H1 (cell line): ENCODE results near the gene HSPA6. TPM values are rescaled to one million over a fixed set of nuclear protein-coding genes. Genes with fewer than 3 reads are reported as not detected.

Experiments used
- CTCF ChIA-PET: fragments of 300-600 bp; sonication (Branson Sonifier 250); formaldehyde crosslinking; loops from one replicate; lab custom pipeline; 2021; ENCODE audit not compliant: partially characterized antibody; lab: Charles Lee
- POLR2A ChIA-PET: fragments of 300-600 bp; sonication (Branson Sonifier 250); formaldehyde crosslinking; loops from one replicate; lab custom pipeline; 2021; ENCODE audit warnings: inconsistent platforms; ENCODE audit not compliant: partially characterized antibody; lab: Charles Lee
- DNase-seq, 2 experiments: peaks; one replicate each; pipeline versions ENCODE4 v3.0.0 to v3.0.0-alpha.2; 2010 to 2022; ENCODE audit warnings: low spot score in 2 of 2, low read depth in 1 of 2, mixed read lengths in 1 of 2
- FAIRE-seq: peaks from 2 replicates; lab custom pipeline; 2011; peaks lifted over from hg19 to GRCh38; lab: Jason Lieb, UNC
- H2AFZ ChIP-seq: 2 replicates; pipeline ENCODE4 v1.8.1; 2012; ENCODE audit warnings: low read length, inconsistent platforms
- H2AK5ac ChIP-seq: 2 replicates; pipeline ENCODE4 v1.6.1; 2013; ENCODE audit warnings: low read depth, low read length
- H2BK120ac ChIP-seq: replicated peaks from 2 replicates; pipeline ENCODE3; 2013; ENCODE audit warnings: low read depth, low read length, inconsistent platforms
- H2BK12ac ChIP-seq: 2 replicates; pipeline ENCODE4 v1.6.1; 2013; ENCODE audit warnings: low read depth, low read length
- H2BK15ac ChIP-seq: 2 replicates; pipeline ENCODE4 v1.6.1; 2013; ENCODE audit warnings: low read length
- H2BK20ac ChIP-seq: 2 replicates; pipeline ENCODE4 v1.6.1; 2013; ENCODE audit warnings: low read length
- H2BK5ac ChIP-seq: 2 replicates; pipeline ENCODE4 v1.6.1; 2013; ENCODE audit warnings: low read depth, low read length
- H3K14ac ChIP-seq: 2 replicates; pipeline ENCODE4 v1.6.1; 2013; ENCODE audit warnings: inconsistent platforms; ENCODE audit not compliant: insufficient read length
- H3K18ac ChIP-seq: 2 replicates; pipeline ENCODE4 v1.6.1; 2013; ENCODE audit warnings: low read length; ENCODE audit errors: extremely low read depth
- H3K23ac ChIP-seq: 2 replicates; pipeline ENCODE4 v1.6.1; 2013; ENCODE audit warnings: inconsistent platforms; ENCODE audit not compliant: insufficient read length
- H3K23me2 ChIP-seq: 2 replicates; pipeline ENCODE4 v1.6.1; 2013; ENCODE audit warnings: low read depth, low read length
- H3K27ac ChIP-seq: 2 replicates; pipeline ENCODE4 v1.6.1; 2011; ENCODE audit warnings: low read depth, low read length, inconsistent platforms
- H3K27me3 ChIP-seq, 4 experiments: replicated peaks in 1 of 4; 1 replicate in 1 of 4; 2 replicates in 3 of 4; pipeline versions ENCODE4 v1.6.1 to v1.8.1; 2011 to 2013; ENCODE audit warnings: low read length in 3 of 4, mild to moderate bottlenecking in 3 of 4, inconsistent platforms in 2 of 4, mixed read lengths in 2 of 4, moderate library complexity in 1 of 4; ENCODE audit not compliant: control insufficient read depth in 3 of 4, insufficient read depth in 3 of 4; ENCODE audit errors: extremely low read depth in 1 of 4
- H3K36me3 ChIP-seq, 4 experiments: 2 replicates each; pipeline versions ENCODE4 v1.6.1 to v1.8.1; 2011 to 2013; ENCODE audit warnings: mild to moderate bottlenecking in 4 of 4, low read length in 3 of 4, moderate library complexity in 2 of 4, control low read depth in 1 of 4, inconsistent platforms in 1 of 4; ENCODE audit not compliant: insufficient read depth in 4 of 4, control insufficient read depth in 2 of 4
- H3K4ac ChIP-seq: replicated peaks from 2 replicates; pipeline ENCODE3; 2013; ENCODE audit warnings: low read length, low read depth, mixed read lengths, inconsistent platforms; ENCODE audit not compliant: insufficient read length
- H3K4me1 ChIP-seq, 4 experiments: replicated peaks in 1 of 4; 1 replicate in 1 of 4; 2 replicates in 3 of 4; pipeline versions ENCODE4 v1.6.1 to v1.8.1; 2011 to 2013; ENCODE audit warnings: low read length in 3 of 4, inconsistent platforms in 2 of 4, mixed read lengths in 1 of 4; ENCODE audit not compliant: insufficient read depth in 4 of 4, control insufficient read depth in 3 of 4
- H3K4me2 ChIP-seq, 2 experiments: 2 replicates each; pipeline versions ENCODE4 v1.6.1 to v1.8.1; 2011 to 2013; ENCODE audit warnings: low read depth in 2 of 2, low read length in 2 of 2, control low read depth in 1 of 2, inconsistent platforms in 1 of 2, mild to moderate bottlenecking in 1 of 2; ENCODE audit not compliant: insufficient read depth in 1 of 2
- H3K4me3 ChIP-seq, 4 experiments: fragments of 200-600, 300-600 bp in 1 of 4; sonication (generic), shearing (Covaris generic), sonication (Bioruptor Twin) in 1 of 4; 2 replicates each; pipeline versions ENCODE4 v1.5.1 to v1.8.1; 2011 to 2016; ENCODE audit warnings: low read length in 4 of 4, low read depth in 3 of 4, control low read depth in 2 of 4, inconsistent platforms in 2 of 4, mild to moderate bottlenecking in 2 of 4, mixed read lengths in 1 of 4, moderate library complexity in 1 of 4; ENCODE audit not compliant: insufficient read depth in 2 of 4; ENCODE audit errors: extremely low read depth in 1 of 4
- H3K56ac ChIP-seq: replicated peaks from 2 replicates; pipeline ENCODE3; 2013; ENCODE audit warnings: low read depth, mild to moderate bottlenecking, mixed read lengths, low read length, inconsistent platforms; ENCODE audit not compliant: insufficient read length
- H3K79me1 ChIP-seq: 2 replicates; pipeline ENCODE4 v1.6.1; 2013; ENCODE audit warnings: low read depth, low read length, control low read depth
- H3K79me2 ChIP-seq, 2 experiments: 2 replicates each; pipeline versions ENCODE4 v1.6.1 to v1.8.1; 2012 to 2013; ENCODE audit warnings: low read length in 2 of 2, mild to moderate bottlenecking in 2 of 2, inconsistent platforms in 1 of 2; ENCODE audit not compliant: insufficient read depth in 2 of 2, control insufficient read depth in 1 of 2
- H3K9ac ChIP-seq, 4 experiments: replicated peaks in 1 of 4; 1 replicate in 1 of 4; 2 replicates in 3 of 4; pipeline versions ENCODE4 v1.6.1 to v1.8.1; 2011 to 2013; ENCODE audit warnings: low read depth in 3 of 4, low read length in 3 of 4, control low read depth in 2 of 4, mild to moderate bottlenecking in 2 of 4, moderate library complexity in 2 of 4, inconsistent platforms in 1 of 4; ENCODE audit errors: extremely low read depth in 1 of 4
- H3K9me3 ChIP-seq, 2 experiments: 2 replicates each; pipeline versions ENCODE4 v1.6.1 to v1.8.1; 2012 to 2013; ENCODE audit warnings: mild to moderate bottlenecking in 2 of 2, moderate library complexity in 2 of 2, control low read depth in 1 of 2, inconsistent platforms in 1 of 2, low read depth in 1 of 2, low read length in 1 of 2, mixed read lengths in 1 of 2; ENCODE audit not compliant: insufficient read depth in 2 of 2
- H4K20me1 ChIP-seq, 2 experiments: replicated peaks in 1 of 2; 2 replicates each; pipeline versions ENCODE3 to v1.8.1; 2011 to 2013; ENCODE audit warnings: inconsistent platforms in 2 of 2, low read length in 2 of 2, mild to moderate bottlenecking in 1 of 2; ENCODE audit not compliant: insufficient read depth in 2 of 2, control insufficient read depth in 1 of 2
- H4K5ac ChIP-seq: 2 replicates; pipeline ENCODE4 v1.6.1; 2013; ENCODE audit warnings: low read length, low read depth, mixed read lengths, inconsistent platforms; ENCODE audit not compliant: insufficient read length
- H4K8ac ChIP-seq: 2 replicates; pipeline ENCODE4 v1.8.0; 2013; ENCODE audit warnings: mild to moderate bottlenecking, moderate library complexity, low read length, inconsistent platforms; ENCODE audit not compliant: insufficient read depth; ENCODE audit errors: extremely low read depth
- H4K91ac ChIP-seq: replicated peaks from 2 replicates; pipeline ENCODE3; 2013; ENCODE audit warnings: low read length, mixed read lengths, inconsistent platforms; ENCODE audit not compliant: insufficient read length
- ASH2L ChIP-seq: fragments of 200-600, 300-600 bp; sonication (generic); IDR thresholded peaks from one replicate; pipeline ENCODE4 v1.7.1; 2017; ENCODE audit warnings: low read length
- CBX8 ChIP-seq: fragments of 300-800, 300-1000 bp; sonication (generic); IDR thresholded peaks from 2 replicates; pipeline ENCODE4 v1.7.1; 2016; ENCODE audit warnings: low read depth, low read length, borderline replicate concordance
- JUND ChIP-seq: IDR thresholded peaks from 2 replicates; pipeline ENCODE4 v1.6.1; 2011; ENCODE audit warnings: mild to moderate bottlenecking, improper control_type of control experiment, low read length
- KDM1A ChIP-seq: fragments of 200-600, 300-600 bp; sonication (generic); IDR thresholded peaks from 2 replicates; pipeline ENCODE4 v1.7.1; 2016; ENCODE audit warnings: mild to moderate bottlenecking, low read length, borderline replicate concordance
- MAFK ChIP-seq: IDR thresholded peaks from 2 replicates; pipeline ENCODE4 v1.6.1; 2012; ENCODE audit warnings: low read depth, mild to moderate bottlenecking, improper control_type of control experiment, low read length
- RFX5 ChIP-seq: IDR thresholded peaks from 2 replicates; pipeline ENCODE4 v1.6.1; 2011; ENCODE audit warnings: low read depth, low read length, improper control_type of control experiment, borderline replicate concordance
- SP2 ChIP-seq: IDR thresholded peaks from 2 replicates; pipeline ENCODE4 v1.6.1; 2012; ENCODE audit warnings: mild to moderate bottlenecking, low read length, inconsistent platforms
- WGBS, 2 experiments: shearing (Covaris generic) in 1 of 2; methylation state at CpG; one replicate each; pipeline versions ENCODE4 v1.1.6 to v1.1.7; 2013 to 2015; ENCODE audit warnings: low lambda C conversion rate in 2 of 2, mixed read lengths in 2 of 2, inconsistent platforms in 1 of 2, low coverage in 1 of 2, missing lambda C conversion rate in 1 of 2; ENCODE audit not compliant: insufficient replicate concordance in 2 of 2, insufficient coverage in 1 of 2, insufficient read length in 1 of 2; ENCODE audit errors: extremely low coverage in 1 of 2, missing lambda C conversion rate in 1 of 2; 5-methylcytosine and 5-hydroxymethylcytosine counted together
- polyA plus RNA-seq, 7 experiments: library from polyadenylated mRNA; depleted of rRNA in 3 of 7; stranded (reverse) in 5 of 7; unstranded in 2 of 7; fragments of >200 nt in 5 of 7; fragments of 200-250 nt in 2 of 7; gene quantifications; 1 replicate in 5 of 7; 2 replicates in 1 of 7; 4 replicates in 1 of 7; pipeline versions ENCODE4 v1.2.1 to v1.2.3, GENCODE V29; 2011 to 2013; ENCODE audit warnings: missing spikeins in 2 of 7, mixed read lengths in 2 of 7
- total RNA-seq: library from RNA; stranded (reverse); fragmentation: NEBNext Ultra II Directional; extraction: Animal tissue kit (Norgen Biotek cat#: 25700); gene quantifications from 2 replicates; pipeline ENCODE4 v1.2.1, GENCODE V29; 2021
- TF ChIP-seq, protein P1 (sequence below), 3 experiments: IDR thresholded peaks; 1 replicate in 2 of 3; 2 replicates in 1 of 3; pipeline versions ENCODE4 v1.5.1 to v1.6.1; 2011; ENCODE audit warnings: low read length in 3 of 3, mild to moderate bottlenecking in 3 of 3, inconsistent platforms in 2 of 3, low read depth in 1 of 3, moderate library complexity in 1 of 3; ENCODE audit not compliant: insufficient read depth in 1 of 3; ENCODE audit errors: control extremely low read depth in 1 of 3
- TF ChIP-seq, protein P2 (sequence below): IDR thresholded peaks from 2 replicates; pipeline ENCODE4 v1.6.1; 2011; ENCODE audit warnings: low read length, improper control_type of control experiment

The HSPA6 gene
- total and polyA plus RNA-seq, 2 of the 8 experiments (the other 6 are each of a cell fraction or from before 2014, with no cell fraction given), result 0.06 to 0.15 TPM

DNA sequence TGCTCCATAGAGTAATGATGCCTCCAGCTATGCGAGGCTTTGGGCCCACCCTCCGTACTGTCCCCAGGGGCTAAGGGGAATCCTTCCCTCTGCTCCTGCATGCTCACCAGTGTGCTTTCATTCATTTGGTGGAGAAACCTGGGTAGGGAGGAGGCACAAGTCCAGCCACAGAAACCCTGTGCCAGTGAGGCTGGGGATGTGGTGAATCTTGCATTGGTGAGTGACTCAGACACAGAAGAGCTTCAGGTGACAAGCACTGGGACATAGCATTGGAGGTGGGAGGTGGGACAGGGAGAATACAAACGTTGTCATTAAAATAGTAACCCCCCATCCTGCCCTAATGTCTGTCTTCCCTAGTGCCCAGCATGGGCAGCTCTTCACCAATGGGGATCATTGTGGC is 13.9 kb upstream of the HSPA6 start:
- Histone ChIP-seq H3K27me3 (no peaks in the 10 kb centered on the region), H3K14ac (no peak overlapping the region), H2BK20ac (no peak overlapping the region), H4K8ac (no peak overlapping the region), H3K4ac (no peak overlapping the region), H3K27ac (no peak overlapping the region), H3K56ac (no peak overlapping the region), H3K9me3 (no peaks in the 10 kb centered on the region), H3K23me2 (no peaks in the 10 kb centered on the region), H2BK120ac (no peak overlapping the region), H3K23ac (no peak overlapping the region), H3K36me3 (no peaks in the 10 kb centered on the region), H3K79me1 (no peaks in the 10 kb centered on the region), H3K4me3 (no peak overlapping the region), H4K5ac (no peak overlapping the region), H4K91ac (no peak overlapping the region), H2AFZ (no peak overlapping the region), H3K18ac (no peak overlapping the region), H2BK12ac (no peak overlapping the region), H3K4me1 (peaks cover 0 to 6% (median 0%) of the 10 kb centered on the region in 4 experiments; a peak in 4 of 7 replicates), H2BK5ac (no peak overlapping the region), H2AK5ac (no peak overlapping the region), H4K20me1 (no peaks in the 10 kb centered on the region), H2BK15ac (no peak overlapping the region), H3K4me2 (no peak overlapping the region), H3K79me2 (no peaks in the 10 kb centered on the region), H3K9ac (no peak overlapping the region)
- TF ChIP-seq JUND, result no peak
- TF ChIP-seq, protein P1, sequence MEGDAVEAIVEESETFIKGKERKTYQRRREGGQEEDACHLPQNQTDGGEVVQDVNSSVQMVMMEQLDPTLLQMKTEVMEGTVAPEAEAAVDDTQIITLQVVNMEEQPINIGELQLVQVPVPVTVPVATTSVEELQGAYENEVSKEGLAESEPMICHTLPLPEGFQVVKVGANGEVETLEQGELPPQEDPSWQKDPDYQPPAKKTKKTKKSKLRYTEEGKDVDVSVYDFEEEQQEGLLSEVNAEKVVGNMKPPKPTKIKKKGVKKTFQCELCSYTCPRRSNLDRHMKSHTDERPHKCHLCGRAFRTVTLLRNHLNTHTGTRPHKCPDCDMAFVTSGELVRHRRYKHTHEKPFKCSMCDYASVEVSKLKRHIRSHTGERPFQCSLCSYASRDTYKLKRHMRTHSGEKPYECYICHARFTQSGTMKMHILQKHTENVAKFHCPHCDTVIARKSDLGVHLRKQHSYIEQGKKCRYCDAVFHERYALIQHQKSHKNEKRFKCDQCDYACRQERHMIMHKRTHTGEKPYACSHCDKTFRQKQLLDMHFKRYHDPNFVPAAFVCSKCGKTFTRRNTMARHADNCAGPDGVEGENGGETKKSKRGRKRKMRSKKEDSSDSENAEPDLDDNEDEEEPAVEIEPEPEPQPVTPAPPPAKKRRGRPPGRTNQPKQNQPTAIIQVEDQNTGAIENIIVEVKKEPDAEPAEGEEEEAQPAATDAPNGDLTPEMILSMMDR (IDR thresholded peaks at IDR 0.05; ENCODE audit: control extremely low read depth in 1 of 3, insufficient read depth in 1 of 3, low read depth in 1 of 3, low read length in 3 of 3), result no peak
- TF ChIP-seq MAFK, result no peak
- TF ChIP-seq, protein P2, sequence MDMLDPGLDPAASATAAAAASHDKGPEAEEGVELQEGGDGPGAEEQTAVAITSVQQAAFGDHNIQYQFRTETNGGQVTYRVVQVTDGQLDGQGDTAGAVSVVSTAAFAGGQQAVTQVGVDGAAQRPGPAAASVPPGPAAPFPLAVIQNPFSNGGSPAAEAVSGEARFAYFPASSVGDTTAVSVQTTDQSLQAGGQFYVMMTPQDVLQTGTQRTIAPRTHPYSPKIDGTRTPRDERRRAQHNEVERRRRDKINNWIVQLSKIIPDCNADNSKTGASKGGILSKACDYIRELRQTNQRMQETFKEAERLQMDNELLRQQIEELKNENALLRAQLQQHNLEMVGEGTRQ, result no peak
- TF ChIP-seq SP2, result no peak
- TF ChIP-seq RFX5, result no peak
- no peak for TF ChIP-seq CBX8
- no peak for TF ChIP-seq KDM1A
- TF ChIP-seq ASH2L, result no peak
- ChIA-PET CTCF (interaction anchor here (0.8 to 3.2 kb wide), 6 partner anchors 8 to 228 kb away, joined by 3 to 14 read pairs (median 3); no protein-coding TSS in a partner anchor), POLR2A (no interaction called here)
- DNase-seq (no peak), FAIRE-seq (no peak)
- 91% methylated on average over 3 of the region's 3 CpGs; no CpG with 5 or more reads in 1 of the 2 experiments for WGBS, 2 experiments
